K562 (cell line): ENCODE data around the gene UVRAG. TPM values are rescaled to one million over a fixed set of nuclear protein-coding genes. Genes with fewer than 3 reads are reported as not detected.

Experiments
- CBFB ChIP-seq: sonication (generic); formaldehyde crosslinking; IDR thresholded peaks from 2 replicates; pipeline ENCODE4 v1.4.0; 2020; ENCODE audit warnings: mild to moderate bottlenecking, missing genetic modification reagents
- MEIS2 ChIP-seq: fragments of 450-650 bp; IDR thresholded peaks from 2 replicates; pipeline ENCODE4 v1.6.1; 2014; ENCODE audit warnings: mild to moderate bottlenecking; ENCODE audit not compliant: partially characterized antibody
- RERE ChIP-seq: sonication (generic); formaldehyde crosslinking; IDR thresholded peaks from 2 replicates; pipeline ENCODE4 v1.8.0; 2023; ENCODE audit warnings: missing genetic modification reagents, mild to moderate bottlenecking, borderline replicate concordance
- YY1 ChIP-seq, 3 experiments: IDR thresholded peaks; 2 replicates each; pipeline ENCODE4 v1.6.1; 2011; ENCODE audit warnings: low read length in 2 of 3, mild to moderate bottlenecking in 2 of 3, moderate library complexity in 2 of 3, borderline replicate concordance in 1 of 3, control low read depth in 1 of 3, low read depth in 1 of 3; ENCODE audit not compliant: insufficient read depth in 3 of 3, insufficient replicate concordance in 2 of 3, control insufficient read depth in 1 of 3, insufficient read length in 1 of 3; ENCODE audit errors: extremely low read depth in 1 of 3
- ZBTB26 ChIP-seq: fragments of 450-650 bp; formaldehyde crosslinking; IDR thresholded peaks from 2 replicates; pipeline ENCODE4 v1.4.0; 2022; ENCODE audit warnings: missing genetic modification characterization
- polyA plus RNA-seq, 8 experiments: library from polyadenylated mRNA; depleted of rRNA in 4 of 8; stranded (reverse) in 5 of 8; unstranded in 3 of 8; fragments of >200 nt; fragmentation: Nextera tagmentation in 2 of 8; fragmentation: Illumina TruSeq in 1 of 8; extraction: Ambion mirVana in 2 of 8; extraction: Trizol in 1 of 8; gene quantifications; 2 replicates each; pipeline versions ENCODE4 v1.2.1 to v1.2.3, GENCODE V29; 2011 to 2014; ENCODE audit warnings: inconsistent platforms in 1 of 8, missing spikeins in 1 of 8
- total RNA-seq, 7 experiments: library from RNA; depleted of rRNA in 6 of 7; stranded (reverse); fragments of >200 nt in 6 of 7; fragmentation: Illumina TruSeq in 2 of 7; extraction: Trizol in 2 of 7; gene quantifications; 2 replicates each; pipeline versions ENCODE4 v1.2.1 to v1.2.3, GENCODE V29; 2011 to 2021; ENCODE audit warnings: low replicate concordance in 1 of 7
- TF ChIP-seq, protein P1 (sequence below): fragments of 450-650 bp; IDR thresholded peaks from 2 replicates; pipeline ENCODE4 v1.6.1; 2016; ENCODE audit warnings: mild to moderate bottlenecking, moderate library complexity

Gene UVRAG
- total and polyA plus RNA-seq, 9 of the 15 experiments (the other 6 are each of a cell fraction or from before 2014, with no cell fraction given), result 3.1 to 17.8 (median 12.4) TPM

- TF ChIP-seq RERE (CRISPR knock-in tag) (no peak), MEIS2 (peak; percentile 60), YY1 (IDR thresholded peaks at IDR 0.05; ENCODE audit: borderline replicate concordance in 1 of 3, control insufficient read depth in 1 of 3, extremely low read depth in 1 of 3, insufficient read depth in 3 of 3, insufficient read length in 1 of 3, insufficient replicate concordance in 2 of 3, low read depth in 1 of 3, low read length in 2 of 3) (peak in 2 of 3 experiments; percentile 8 to 33), ZBTB26 (CRISPR knock-in tag) (no peak), CBFB (CRISPR knock-in tag) (peak; percentile 42; the same call in 1 of the 2 replicates)
- TF ChIP-seq, protein P1, sequence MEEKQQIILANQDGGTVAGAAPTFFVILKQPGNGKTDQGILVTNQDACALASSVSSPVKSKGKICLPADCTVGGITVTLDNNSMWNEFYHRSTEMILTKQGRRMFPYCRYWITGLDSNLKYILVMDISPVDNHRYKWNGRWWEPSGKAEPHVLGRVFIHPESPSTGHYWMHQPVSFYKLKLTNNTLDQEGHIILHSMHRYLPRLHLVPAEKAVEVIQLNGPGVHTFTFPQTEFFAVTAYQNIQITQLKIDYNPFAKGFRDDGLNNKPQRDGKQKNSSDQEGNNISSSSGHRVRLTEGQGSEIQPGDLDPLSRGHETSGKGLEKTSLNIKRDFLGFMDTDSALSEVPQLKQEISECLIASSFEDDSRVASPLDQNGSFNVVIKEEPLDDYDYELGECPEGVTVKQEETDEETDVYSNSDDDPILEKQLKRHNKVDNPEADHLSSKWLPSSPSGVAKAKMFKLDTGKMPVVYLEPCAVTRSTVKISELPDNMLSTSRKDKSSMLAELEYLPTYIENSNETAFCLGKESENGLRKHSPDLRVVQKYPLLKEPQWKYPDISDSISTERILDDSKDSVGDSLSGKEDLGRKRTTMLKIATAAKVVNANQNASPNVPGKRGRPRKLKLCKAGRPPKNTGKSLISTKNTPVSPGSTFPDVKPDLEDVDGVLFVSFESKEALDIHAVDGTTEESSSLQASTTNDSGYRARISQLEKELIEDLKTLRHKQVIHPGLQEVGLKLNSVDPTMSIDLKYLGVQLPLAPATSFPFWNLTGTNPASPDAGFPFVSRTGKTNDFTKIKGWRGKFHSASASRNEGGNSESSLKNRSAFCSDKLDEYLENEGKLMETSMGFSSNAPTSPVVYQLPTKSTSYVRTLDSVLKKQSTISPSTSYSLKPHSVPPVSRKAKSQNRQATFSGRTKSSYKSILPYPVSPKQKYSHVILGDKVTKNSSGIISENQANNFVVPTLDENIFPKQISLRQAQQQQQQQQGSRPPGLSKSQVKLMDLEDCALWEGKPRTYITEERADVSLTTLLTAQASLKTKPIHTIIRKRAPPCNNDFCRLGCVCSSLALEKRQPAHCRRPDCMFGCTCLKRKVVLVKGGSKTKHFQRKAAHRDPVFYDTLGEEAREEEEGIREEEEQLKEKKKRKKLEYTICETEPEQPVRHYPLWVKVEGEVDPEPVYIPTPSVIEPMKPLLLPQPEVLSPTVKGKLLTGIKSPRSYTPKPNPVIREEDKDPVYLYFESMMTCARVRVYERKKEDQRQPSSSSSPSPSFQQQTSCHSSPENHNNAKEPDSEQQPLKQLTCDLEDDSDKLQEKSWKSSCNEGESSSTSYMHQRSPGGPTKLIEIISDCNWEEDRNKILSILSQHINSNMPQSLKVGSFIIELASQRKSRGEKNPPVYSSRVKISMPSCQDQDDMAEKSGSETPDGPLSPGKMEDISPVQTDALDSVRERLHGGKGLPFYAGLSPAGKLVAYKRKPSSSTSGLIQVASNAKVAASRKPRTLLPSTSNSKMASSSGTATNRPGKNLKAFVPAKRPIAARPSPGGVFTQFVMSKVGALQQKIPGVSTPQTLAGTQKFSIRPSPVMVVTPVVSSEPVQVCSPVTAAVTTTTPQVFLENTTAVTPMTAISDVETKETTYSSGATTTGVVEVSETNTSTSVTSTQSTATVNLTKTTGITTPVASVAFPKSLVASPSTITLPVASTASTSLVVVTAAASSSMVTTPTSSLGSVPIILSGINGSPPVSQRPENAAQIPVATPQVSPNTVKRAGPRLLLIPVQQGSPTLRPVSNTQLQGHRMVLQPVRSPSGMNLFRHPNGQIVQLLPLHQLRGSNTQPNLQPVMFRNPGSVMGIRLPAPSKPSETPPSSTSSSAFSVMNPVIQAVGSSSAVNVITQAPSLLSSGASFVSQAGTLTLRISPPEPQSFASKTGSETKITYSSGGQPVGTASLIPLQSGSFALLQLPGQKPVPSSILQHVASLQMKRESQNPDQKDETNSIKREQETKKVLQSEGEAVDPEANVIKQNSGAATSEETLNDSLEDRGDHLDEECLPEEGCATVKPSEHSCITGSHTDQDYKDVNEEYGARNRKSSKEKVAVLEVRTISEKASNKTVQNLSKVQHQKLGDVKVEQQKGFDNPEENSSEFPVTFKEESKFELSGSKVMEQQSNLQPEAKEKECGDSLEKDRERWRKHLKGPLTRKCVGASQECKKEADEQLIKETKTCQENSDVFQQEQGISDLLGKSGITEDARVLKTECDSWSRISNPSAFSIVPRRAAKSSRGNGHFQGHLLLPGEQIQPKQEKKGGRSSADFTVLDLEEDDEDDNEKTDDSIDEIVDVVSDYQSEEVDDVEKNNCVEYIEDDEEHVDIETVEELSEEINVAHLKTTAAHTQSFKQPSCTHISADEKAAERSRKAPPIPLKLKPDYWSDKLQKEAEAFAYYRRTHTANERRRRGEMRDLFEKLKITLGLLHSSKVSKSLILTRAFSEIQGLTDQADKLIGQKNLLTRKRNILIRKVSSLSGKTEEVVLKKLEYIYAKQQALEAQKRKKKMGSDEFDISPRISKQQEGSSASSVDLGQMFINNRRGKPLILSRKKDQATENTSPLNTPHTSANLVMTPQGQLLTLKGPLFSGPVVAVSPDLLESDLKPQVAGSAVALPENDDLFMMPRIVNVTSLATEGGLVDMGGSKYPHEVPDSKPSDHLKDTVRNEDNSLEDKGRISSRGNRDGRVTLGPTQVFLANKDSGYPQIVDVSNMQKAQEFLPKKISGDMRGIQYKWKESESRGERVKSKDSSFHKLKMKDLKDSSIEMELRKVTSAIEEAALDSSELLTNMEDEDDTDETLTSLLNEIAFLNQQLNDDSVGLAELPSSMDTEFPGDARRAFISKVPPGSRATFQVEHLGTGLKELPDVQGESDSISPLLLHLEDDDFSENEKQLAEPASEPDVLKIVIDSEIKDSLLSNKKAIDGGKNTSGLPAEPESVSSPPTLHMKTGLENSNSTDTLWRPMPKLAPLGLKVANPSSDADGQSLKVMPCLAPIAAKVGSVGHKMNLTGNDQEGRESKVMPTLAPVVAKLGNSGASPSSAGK, result peak; percentile 99
Observed at GRCh38 chr11:75768112-75768908, 46.7 kb upstream of the UVRAG start, which contains the start of gene DGAT2 (continued).
